GM19438 (cell line): ENCODE measurements around the gene ATAD2B.
"Not testable (repeated sequence)": the region's sequence is repeated elsewhere in the genome, so short reads cannot be mapped to it uniquely, and the experiment has no call there.

Experiments
- ATAC-seq: cut with Tn5 transposase; IDR thresholded peaks from one replicate; pipeline ENCODE4 v1.9.1; 2021; ENCODE audit warnings: low read depth; ENCODE audit not compliant: unreplicated experiment

Gene ATAD2B

DNA sequence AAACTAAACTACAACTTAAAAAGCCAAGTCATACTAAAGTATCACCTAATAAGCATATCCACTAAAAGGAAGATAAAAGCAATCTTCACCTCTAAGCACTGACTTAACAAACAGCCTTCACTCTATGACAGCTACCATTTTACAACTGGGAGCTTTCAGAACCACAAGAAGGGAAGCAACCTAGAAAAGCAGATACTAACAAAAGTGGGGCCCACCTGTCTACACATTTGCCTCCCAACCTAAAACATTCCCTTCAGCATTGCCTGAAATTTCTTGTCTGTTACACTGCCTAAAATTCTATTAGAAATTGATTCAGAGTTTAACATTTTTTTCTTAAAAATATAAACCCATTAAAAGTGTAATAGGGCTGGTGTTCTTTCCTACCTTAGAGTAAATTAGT is 172.0 kb downstream of the ATAD2B start:
- ATAC-seq = no peak

DNA sequence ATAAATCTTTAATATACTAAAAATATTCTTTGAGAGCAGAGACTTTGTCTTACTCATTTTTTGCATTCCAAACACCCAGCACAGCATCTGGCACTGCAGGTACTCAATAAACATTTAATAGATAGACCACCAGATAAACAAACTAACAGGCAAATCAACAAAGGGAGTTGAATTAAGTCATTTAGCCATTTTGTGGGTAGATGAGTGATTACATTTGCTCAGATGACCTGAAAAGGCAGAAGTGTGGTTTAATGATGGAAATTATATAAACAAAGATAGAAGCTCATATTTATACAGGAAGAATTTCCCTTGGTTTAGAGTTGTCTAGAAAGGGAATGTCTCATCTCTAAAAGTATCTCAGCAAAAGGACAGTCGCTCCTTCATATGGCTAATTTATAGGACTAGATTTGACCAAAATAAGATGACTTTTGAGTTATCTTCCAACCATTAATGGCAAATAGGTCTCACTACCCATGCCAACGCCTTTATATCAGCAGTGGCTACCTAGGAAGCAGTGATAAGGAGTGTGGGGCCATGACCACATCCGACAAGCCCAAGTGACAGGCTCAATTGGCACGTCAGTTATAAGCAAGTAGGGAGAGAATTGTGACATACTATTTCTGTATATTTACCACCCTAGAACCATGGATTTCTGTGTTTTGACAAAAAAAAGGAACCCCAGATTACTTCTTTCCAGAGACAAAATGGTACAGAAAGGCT is 173.5 kb downstream of the ATAD2B start:
- ATAC-seq = no peak

DNA sequence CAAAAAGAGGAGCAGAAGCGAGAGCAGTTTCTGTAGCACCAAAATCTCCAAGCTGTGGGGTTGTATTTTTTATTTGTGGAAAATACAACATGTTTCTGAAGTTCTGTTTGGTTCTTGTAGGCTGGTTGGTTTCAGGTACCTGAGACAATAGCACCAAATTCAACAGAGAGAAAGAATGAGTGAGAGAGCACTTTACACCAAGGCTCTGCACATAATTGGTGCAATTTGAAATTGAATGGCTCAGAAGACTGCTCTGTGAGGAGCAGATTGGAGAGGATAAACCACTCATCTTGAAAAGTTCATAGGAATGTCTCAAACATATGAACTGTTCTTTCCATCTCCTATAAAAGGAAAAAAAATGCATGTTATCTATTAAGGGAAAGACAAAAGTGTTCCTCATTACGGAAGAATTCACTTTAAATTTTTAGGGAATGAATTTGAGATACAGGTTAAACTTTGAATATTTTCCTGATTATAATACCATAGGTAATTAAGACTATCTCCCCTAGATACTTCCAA is 175.1 kb downstream of the ATAD2B start:
- no peak for ATAC-seq

DNA sequence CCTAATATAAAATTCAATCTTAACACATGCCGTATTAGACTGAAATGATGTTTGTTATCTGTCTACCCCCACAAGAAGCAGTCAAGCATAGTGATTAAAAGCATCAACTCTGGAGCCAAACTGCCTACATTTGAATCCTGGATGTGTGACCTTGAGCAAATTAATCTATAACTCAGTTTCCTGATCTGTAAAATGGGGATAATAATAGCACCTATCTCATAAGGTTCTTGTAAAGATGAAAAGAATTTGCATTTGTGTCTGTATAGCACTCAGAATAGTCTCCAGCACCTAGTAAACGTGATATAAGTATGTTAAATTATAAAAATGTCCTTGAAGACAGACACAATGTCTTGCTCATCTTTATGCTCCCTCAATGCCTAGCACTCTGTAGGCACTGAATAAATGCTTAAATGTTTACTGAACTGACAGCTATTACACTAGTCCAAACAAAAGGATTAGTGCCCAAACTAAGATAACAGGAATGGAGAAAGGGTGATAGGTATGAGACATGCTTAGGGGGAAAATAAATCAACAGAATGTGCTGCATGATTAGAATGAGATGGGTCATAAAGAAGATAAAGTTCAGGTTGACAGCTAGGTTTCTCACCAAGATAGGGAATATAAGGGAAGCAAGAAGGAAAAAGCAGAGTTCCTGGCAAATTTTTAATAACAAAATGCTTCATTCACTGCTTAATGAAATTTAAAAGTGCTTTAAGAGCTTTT is 180.6 kb downstream of the ATAD2B start:
- ATAC-seq = no peak

DNA sequence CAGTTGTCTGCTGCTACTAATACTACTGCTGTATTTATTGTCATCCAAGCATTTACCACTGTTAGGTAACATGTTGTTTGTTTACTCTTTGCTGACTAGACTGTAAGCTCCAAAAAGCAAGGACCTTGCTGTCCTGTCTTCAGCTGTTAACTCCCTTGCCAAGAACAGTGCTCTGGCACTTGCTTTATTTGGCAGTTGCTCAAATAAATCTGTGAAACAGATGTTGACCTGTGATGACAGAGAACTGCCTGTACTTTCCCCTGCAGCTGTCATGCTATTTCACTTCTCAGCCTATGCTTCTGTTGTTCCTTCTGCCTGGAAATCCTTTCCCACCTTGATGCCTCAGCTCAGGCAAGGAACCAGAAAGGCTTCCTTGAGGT is 181.2 kb downstream of the ATAD2B start:
- ATAC-seq = no peak

DNA sequence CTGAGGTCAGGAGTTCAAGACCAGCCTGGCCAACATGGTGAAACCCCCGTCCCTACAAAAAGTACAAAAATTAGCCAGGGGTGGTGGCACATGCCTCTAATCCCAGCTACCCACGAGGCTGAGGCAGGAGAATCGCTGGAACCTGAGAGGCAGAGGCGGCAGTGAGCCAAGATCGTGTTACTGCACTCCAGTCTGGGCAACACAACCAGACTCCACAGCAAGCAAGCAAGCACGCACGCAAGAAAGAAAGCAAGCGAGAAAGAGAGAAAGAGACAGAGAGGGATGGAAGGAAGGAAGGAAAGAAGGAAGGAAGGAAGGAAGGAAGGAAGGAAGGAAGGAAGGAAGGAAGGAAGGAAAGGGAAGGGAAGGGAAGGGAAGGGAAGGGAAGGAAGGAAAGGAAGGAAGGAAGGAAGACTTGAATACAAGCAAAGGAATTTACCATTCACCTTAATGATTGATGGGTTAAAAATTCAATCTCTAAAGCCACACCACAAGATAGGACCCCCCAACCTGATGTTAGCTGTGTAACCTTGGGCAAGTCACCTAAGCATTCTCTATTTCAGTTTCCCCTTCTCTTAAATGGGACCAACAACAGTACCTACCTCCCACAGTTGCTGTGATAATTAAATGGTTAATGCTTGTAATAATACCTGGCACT is 181.7 kb downstream of the ATAD2B start:
- no peak for ATAC-seq

DNA sequence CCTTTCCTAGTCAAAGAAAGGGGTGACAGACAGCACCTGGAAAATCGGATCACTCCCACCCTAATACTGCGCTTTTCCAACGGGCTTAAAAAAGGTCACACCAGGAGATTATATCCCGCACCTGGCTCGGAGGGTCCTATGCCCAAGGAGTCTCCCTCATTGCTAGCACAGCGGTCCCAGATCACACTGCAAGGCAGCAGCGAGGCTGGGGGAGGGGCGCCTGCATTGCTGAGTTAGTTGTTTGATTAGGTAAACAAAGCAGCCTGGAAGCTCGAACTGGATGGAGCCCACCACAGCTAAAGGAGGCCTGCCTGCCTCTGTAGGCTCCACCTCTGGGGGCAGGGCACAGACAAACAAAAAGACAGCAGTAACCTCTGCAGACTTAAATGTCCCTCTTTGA is 190.1 kb downstream of the ATAD2B start:
- ATAC-seq = not testable (repeated sequence)

DNA sequence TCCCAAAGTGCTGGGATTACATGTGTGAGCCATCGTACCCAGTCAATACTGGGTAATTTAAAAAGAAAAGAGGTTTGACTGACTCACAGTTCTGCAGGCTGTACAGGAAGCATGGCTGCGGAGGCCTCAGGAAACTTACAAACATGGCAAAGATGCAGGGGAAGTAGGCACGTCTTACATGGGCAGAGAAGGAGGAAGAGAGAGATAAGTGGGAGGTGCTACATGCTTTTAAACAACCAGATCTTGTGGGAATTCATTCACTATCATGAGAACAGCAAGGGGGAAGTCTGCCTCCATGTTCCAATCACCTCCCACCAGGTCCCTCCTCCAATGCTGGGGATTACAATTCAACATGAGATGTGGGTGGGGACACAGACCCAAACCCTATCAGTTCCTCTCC is 192.5 kb downstream of the ATAD2B start:
- no peak for ATAC-seq

DNA sequence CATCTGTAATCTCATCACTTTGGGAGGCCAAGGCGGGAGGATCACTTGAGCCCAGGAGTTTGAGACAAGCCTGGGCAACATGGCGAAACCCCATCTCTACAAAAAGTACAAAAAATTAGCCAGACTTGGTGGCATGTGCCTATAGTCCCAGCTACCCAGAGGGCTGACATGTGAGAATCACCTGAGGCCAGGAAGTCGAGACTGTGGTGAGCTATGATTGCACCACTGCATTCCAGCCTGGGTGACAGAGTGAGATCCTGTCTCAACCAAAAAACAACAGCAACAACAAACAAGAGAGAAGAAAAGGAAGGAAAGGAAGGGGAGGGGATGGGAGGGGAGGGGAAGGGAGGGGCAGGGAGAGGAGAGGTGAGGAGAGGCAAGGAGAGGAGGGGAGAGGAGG is 203.9 kb downstream of the ATAD2B start:
- not testable (repeated sequence) for ATAC-seq

DNA sequence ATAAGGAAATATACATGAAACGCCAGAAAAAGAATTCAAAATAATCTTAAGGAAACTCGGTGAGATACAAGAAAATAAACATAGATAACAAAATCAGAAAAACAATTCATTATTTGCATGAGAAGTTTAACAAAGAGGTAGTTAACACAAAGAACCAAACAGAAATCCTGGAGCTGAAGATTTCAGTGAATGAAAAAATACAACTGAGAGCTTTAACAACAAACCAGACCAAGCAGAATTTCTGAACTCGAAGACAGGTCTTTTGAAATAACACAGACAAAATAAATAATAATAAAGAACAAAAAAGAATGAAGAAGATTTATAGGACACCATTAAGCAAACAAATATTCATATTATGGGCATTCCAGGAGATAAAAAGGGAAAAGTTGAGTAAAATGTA is 204.7 kb downstream of the ATAD2B start:
- ATAC-seq = no peak

DNA sequence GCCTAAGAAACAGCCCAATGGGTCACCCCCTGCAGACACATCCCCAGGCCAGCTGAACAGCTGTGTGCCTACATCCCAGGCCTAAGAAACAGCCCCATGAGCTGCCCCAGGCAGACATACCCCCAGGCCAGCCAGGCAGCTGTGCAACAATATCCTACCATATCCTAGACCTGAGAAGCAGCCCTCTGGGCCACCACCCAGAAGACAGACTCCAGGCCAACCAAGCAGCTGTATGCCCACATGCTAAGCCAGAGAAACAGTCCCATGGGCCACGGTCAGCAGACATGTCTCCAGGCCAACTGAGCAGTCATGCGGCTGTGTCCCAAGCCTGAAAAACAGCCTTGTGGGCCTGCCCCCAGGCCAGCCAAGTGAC is 205.5 kb downstream of the ATAD2B start:
- no peak for ATAC-seq

DNA sequence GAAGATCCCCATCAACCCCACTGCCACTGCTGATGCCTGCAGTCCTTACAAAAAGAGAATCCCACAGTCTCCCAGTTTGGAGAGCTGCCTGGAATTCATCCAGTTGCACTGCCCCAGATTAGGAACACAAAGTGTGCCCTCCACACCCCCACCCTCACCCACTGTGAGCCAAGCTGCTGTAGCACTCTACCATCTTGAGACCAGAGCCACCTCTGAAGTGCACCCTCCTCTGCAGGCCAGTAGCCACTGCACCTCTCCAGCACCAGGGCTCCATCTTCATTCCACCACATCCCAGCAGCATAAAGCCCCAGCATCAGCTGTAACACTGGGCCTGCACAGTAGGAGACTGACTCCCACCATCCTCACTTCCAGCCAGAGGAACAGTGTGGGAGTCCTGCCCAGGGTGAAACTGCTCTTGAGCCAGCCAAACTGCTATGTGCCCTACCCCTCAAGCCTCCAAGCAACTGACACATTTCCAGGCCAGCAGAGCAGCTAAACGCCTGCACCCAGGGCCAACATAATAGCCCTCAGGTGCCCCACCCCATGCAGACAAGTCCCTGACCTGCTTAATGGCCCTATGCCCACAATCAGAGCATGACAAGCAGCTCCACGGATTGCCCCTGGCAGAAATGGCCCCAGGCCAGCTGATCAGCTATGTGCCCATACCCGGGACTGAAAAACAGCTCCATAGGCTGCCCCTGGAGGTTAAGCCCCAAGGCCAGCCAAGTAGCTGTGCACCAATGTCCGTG is 206.0 kb downstream of the ATAD2B start:
- no peak for ATAC-seq

DNA sequence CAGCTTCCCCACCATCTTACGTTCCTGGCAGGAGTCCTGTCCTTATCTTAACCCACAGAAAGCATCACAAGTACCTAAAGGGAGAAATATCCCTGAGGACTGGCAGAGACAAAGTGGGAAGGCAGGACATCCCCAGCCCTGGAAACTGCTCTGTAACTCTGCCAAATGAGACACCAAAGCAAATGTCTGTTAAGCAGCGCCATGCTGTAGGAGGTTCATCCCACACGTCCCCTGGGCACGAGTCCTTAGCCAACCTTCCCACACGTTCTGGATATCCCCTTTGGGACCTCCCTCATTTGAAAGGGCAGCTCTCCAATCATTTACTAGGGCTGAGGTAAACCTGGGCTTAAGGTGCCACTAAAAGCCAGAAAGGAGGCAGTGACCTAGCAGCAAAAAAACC is 207.2 kb downstream of the ATAD2B start:
- ATAC-seq = no peak

DNA sequence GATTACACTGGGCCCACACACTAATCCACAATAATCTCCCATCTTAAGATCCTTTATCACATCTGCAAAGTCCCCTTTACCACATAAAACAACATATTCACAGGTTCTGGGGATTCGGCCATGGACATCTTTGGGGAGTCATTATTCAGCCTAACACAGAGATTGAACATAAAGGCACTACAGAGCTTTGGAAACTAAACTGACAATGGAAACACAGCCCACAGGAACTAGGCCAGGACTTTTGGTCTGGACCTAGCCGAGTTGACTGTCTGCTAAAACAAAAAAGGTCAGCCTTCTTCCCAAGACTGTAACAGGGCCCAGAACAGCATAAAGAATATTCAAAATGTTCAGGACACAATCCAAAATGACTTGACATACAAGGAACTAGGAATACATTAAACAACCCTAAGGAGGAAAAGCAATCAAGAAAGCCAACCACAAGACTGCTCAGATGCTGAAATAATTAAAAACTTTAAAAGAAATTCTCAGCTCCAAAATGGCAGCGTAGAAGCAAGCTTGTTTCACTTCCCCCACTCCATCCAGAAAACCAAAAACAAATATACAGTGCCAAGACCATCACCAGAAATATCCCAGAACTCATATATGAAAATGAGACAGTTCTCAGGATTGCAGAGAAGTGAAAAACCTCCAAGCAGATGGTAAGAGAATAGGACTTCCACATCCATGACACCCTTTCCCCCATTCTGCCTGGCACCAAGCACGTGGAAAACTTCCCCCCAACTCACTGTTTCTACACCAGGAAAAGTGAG is 207.8 kb downstream of the ATAD2B start:
- ATAC-seq = no peak

DNA sequence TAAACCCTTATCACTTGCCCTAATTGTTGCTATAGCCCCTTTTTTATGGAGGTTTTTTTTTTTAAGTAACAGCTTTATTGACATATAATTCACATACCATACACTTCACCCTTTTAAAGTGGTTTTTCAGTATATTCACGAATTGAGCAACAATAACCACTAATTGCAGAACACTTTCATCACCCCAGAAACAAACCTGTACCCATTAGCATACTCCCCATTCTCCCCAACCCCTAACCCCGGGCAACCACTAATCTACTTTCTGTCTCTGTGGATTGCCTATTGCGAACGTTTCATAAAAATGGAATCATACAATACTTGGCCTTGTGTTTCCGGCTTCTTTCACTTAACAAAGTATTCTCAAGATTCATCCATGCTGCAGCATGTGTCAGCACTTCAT is 213.6 kb downstream of the ATAD2B start:
- no peak for ATAC-seq

DNA sequence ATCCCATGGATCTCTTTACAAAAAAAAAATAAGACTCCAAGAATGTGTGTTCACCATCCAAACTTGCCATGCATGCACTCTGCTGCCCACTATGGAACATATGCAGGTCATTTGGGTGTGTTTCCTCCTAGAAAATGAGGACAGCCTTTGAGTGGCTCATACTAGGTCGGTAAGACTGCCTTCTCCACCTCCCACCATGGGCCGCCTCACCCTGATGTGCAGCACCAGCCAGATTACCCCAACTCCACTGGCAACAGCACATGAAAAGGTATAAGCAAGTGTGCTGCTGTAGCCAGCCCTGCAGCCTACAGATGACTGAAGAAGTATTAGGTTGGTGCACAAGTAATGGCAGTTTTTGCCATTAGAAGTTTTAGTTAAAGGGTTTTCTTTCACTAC is 214.2 kb downstream of the ATAD2B start:
- ATAC-seq = no peak

DNA sequence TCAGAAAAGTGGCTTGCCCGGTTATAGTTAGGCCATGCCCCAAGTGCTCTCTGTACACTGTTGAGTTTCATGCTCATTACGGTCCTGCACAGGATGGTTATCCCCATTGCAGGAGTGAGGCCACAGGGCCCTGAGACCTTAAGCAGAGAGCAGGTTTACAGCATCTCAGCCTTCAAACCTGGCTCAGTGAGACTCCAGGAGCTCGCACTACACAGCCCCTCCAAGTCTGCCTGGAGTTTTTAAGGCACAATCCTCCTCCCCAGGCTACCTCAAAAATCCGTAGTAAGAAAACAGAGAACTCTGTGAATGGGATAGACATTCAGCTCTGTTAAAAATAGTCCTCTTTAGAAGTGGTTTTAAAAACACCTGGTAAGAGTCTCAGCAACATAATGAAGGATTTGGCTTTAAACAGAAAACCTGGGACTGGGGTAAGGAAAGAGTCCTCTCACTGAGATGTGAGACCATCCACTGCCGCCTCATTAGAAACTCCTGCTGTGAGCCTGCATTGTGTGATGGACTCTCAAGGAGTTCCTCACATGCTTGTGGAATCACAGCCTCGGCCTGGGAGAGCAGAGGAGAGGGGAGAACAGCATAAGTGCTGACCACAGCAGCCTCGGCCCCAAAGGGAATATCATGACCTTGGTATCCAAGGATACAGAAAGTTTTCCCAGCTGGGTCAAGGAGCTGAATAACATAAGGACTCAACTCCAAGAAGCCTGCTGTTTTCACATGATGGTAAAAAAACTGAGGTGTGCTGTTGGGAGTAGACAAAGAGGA is 214.8 kb downstream of the ATAD2B start:
- no peak for ATAC-seq

DNA sequence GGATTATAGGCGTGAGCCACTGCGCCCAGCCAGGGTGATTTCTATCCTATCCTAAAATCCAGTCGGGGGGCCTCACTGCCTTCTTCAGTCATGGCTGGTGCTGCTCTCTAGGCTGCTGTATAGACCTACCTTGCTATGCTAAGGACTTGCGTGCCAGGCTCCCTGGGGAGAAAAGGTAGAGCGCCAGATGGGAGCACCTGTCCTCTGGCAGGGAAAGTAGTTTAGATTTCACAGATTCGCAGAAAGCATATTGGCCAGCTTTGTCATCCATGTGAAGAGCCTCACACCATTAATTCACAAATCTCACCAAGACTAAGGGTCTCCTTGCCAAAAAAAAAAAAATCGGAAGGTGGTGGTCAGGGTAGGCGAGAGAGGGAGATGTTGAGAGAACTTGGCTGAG is 217.6 kb downstream of the ATAD2B start:
- ATAC-seq = no peak

DNA sequence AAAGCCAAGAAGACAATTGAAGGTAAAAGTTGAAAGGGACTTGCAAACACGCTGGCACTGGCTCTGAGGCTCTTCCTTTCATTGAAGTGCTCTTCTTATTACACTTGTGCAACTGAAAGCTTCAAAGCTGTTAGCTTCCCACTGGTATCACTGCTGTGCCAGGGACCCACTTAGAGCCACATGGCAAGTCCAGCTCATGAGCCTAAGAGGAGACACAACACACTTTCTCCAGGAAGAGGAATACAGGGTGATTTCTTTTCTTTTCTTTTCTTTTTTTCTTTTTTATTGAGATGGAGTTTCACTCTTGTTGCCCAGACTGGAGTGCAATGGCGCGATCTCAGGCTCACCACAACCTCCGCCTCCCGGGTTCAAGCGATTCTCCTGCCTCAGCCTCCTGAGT is 218.2 kb downstream of the ATAD2B start:
- ATAC-seq = no peak

DNA sequence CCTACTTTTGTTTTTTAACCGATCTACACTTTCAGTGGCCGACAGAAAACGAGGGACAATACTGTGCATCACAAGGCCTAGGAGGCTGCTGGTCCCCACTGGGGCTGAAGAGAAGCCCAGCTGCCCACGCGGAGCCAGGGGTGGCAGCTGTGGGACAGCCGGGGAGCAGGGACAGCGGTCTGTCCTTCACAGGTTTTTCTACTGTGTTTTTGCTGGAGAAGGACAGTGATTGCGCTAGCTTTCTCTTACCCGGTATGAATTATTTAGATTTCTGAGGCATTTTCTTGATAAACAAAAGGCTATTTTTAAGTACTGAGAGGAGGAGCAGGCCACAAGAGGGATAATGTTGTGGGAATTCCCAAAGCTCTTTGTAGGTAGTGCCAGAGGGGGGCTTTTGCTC is 219.8 kb downstream of the ATAD2B start:
- no peak for ATAC-seq
